Activated T-helper 17 cell treated with anti-CD3 and anti-CD28 coated beads, Interleukin-2, amount 50 U/mL, for 72 hours (primary cell): ENCODE results near the gene PTPRN2. TPM values are rescaled to one million over a fixed set of nuclear protein-coding genes. Genes with fewer than 3 reads are reported as not detected.

Source experiments
- ATAC-seq: fragments of 150-1000 bp; cut with Tn5 transposase; replicated peaks from 2 replicates; pipeline ENCODE4 v1.10.0; 2021; ENCODE audit warnings: mild to moderate bottlenecking, moderate library complexity
- H3K27ac Mint-ChIP-seq: one replicate; pipeline ENCODE4 v1.8.0; 2022; ENCODE audit warnings: mixed read lengths
- H3K27me3 Mint-ChIP-seq: one replicate; pipeline ENCODE4 v1.8.0; 2022; ENCODE audit warnings: mixed read lengths
- H3K36me3 Mint-ChIP-seq: one replicate; pipeline ENCODE4 v1.8.0; 2022; ENCODE audit warnings: low read depth, mild to moderate bottlenecking, mixed read lengths
- H3K4me1 Mint-ChIP-seq: one replicate; pipeline ENCODE4 v1.8.0; 2022; ENCODE audit warnings: mixed read lengths
- H3K4me3 Mint-ChIP-seq: one replicate; pipeline ENCODE4 v1.8.0; 2022; ENCODE audit warnings: mild to moderate bottlenecking, mixed read lengths
- H3K9me3 Mint-ChIP-seq: one replicate; pipeline ENCODE4 v1.8.0; 2022; ENCODE audit warnings: mixed read lengths
- total RNA-seq, 2 donors: library from RNA; stranded (reverse); gene quantifications; one replicate each; pipeline ENCODE4 v1.2.3, GENCODE V29; 2022

Gene PTPRN2
- total RNA-seq, 2 donors from 2014 or later: 0.48 to 1.4 TPM

GRCh38 chr7:158325530-158326381, 261.9 kb downstream of the PTPRN2 start:
- Mint-ChIP-seq H3K36me3 (no peaks in the 10 kb centered on the region), H3K27me3 (peaks cover 4% of the 10 kb centered on the region), H3K4me1 (peaks cover 10% of the 10 kb centered on the region), H3K27ac (no peak overlapping the region), H3K9me3 (peaks cover 15% of the 10 kb centered on the region), H3K4me3 (no peak overlapping the region)
- ATAC-seq: no peak

- Mint-ChIP-seq H3K9me3 (peaks cover 13% of the 10 kb centered on the region), H3K4me1 (peaks cover 10% of the 10 kb centered on the region), H3K27ac (no peak overlapping the region), H3K27me3 (peaks cover 4% of the 10 kb centered on the region), H3K36me3 (no peaks in the 10 kb centered on the region), H3K4me3 (no peak overlapping the region)
- no peak for ATAC-seq
These were observed 262.9 kb downstream of the PTPRN2 start for GRCh38 chr7:158324397-158325360.

DNA sequence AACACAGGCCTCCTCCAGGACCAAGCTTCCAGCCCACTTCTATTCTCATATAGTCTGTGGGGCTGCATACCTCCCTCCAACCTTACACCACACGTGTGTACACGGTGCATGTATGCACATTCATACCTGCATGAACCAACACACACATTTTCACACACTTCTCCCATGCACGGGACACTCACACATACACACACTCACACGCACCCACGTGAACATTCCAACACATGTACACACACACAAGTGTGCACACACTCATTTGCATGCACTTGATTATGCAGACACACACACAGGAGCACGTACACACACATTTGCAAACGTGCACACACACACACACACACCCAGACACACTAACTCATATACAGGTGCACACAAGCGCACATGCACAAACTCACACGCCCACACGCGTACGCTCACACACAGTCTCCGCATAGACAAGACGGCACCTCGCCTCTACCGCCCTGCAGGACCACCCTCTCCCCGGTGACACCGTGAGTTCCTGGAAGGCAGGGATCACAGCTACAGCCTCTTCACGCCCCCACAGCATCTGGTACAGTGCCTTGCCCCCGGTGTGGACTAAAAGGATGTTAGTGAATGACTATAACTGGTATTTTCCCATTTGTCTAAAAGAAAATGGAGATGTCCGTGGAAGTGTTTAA, 263.8 kb downstream of the PTPRN2 start:
- peaks cover 10% of the 10 kb centered on the region for H3K4me1 Mint-ChIP-seq
- H3K4me3 Mint-ChIP-seq: no peak overlapping the region
- peaks cover 4% of the 10 kb centered on the region for H3K27me3 Mint-ChIP-seq
- peaks cover 13% of the 10 kb centered on the region for H3K9me3 Mint-ChIP-seq
- no peak for ATAC-seq
- H3K36me3 Mint-ChIP-seq: no peaks in the 10 kb centered on the region
- no peak overlapping the region for H3K27ac Mint-ChIP-seq

GRCh38 chr7:158322616-158323530, 264.8 kb downstream of the PTPRN2 start:
- no peak for ATAC-seq
- Mint-ChIP-seq H3K4me3 (no peak overlapping the region), H3K9me3 (peaks cover 13% of the 10 kb centered on the region), H3K27me3 (peaks cover 4% of the 10 kb centered on the region), H3K36me3 (no peaks in the 10 kb centered on the region), H3K4me1 (peaks cover 10% of the 10 kb centered on the region), H3K27ac (no peak overlapping the region)

- Mint-ChIP-seq H3K4me3 (no peak overlapping the region), H3K27ac (no peak overlapping the region), H3K9me3 (peaks cover 8% of the 10 kb centered on the region), H3K36me3 (no peaks in the 10 kb centered on the region), H3K4me1 (peaks cover 7% of the 10 kb centered on the region), H3K27me3 (peaks cover 8% of the 10 kb centered on the region)
- no peak for ATAC-seq
These were observed 265.5 kb downstream of the PTPRN2 start for GRCh38 chr7:158321936-158322615.

DNA sequence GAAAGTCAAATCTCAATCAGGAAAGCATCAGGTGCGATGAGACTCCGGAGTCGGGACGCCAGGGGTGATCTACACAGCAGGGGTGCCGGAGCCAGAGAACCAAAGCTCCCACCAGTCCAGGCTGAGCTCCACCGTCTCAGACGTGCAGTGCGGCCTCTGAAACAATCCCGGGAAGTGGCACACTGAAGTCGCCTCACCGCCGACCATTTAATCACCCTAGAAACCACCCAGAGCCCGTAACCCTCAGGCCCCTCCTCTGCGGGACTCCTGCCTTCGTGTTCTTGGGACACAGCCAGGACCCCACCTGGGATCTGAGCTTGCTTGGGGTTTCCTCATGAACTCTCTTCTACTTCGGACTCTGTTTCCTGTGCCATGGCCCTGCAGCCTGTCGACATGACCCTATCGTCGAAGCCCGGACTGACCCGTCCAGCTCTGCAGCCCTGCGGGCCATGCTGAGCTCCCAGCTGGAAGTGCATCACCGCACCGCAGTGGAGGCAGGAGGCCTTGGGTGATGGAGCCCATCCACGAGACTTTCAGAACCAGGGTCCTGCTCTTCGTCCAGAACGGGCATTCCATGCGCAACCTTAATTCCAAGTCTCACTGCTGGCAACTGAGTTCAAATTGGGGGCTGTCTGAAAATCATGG, 266.4 kb downstream of the PTPRN2 start:
- ATAC-seq: no peak
- Mint-ChIP-seq H3K4me1 (no peaks in the 10 kb centered on the region), H3K4me3 (no peak overlapping the region), H3K36me3 (no peaks in the 10 kb centered on the region), H3K27me3 (peaks cover 8% of the 10 kb centered on the region), H3K9me3 (no peaks in the 10 kb centered on the region), H3K27ac (no peak overlapping the region)

DNA sequence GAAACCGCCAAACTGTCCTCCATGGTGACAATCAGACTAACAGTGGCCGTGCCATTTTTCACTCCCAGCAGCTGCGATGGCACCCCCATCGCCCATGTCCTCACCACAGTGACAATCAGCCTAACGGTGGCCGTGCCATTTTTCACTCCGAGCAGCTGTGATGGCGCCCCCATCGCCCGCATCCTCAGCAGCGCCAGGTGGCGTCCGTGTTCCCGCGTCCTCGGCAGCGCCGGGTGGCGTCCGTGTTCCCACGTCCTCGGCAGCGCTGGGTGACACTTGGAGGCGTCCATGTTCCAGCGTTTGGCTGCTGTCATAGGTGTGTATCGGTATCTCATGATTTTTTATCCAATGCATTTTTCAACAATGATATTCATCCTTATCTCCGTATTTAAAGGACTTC, 267.3 kb downstream of the PTPRN2 start:
- Mint-ChIP-seq H3K36me3 (no peaks in the 10 kb centered on the region), H3K27me3 (peaks cover 11% of the 10 kb centered on the region), H3K4me1 (no peaks in the 10 kb centered on the region), H3K9me3 (no peaks in the 10 kb centered on the region), H3K27ac (no peak overlapping the region), H3K4me3 (no peak overlapping the region)
- ATAC-seq: no peak

- no peak for ATAC-seq
- Mint-ChIP-seq H3K36me3 (no peaks in the 10 kb centered on the region), H3K27me3 (peaks cover 7% of the 10 kb centered on the region), H3K4me3 (no peak overlapping the region), H3K27ac (no peak overlapping the region), H3K4me1 (no peaks in the 10 kb centered on the region), H3K9me3 (no peaks in the 10 kb centered on the region)
These were observed 269.1 kb downstream of the PTPRN2 start for GRCh38 chr7:158318511-158318913.

GRCh38 chr7:158317238-158318205, 270.1 kb downstream of the PTPRN2 start:
- Mint-ChIP-seq H3K9me3 (peaks cover 1% of the 10 kb centered on the region), H3K4me3 (no peak overlapping the region), H3K27ac (no peak overlapping the region), H3K27me3 (peaks cover 7% of the 10 kb centered on the region), H3K36me3 (no peaks in the 10 kb centered on the region), H3K4me1 (peaks cover under 1% of the 10 kb centered on the region)
- ATAC-seq: no peak

- H3K9me3 Mint-ChIP-seq: peaks cover 9% of the 10 kb centered on the region
- no peak for ATAC-seq
- no peaks in the 10 kb centered on the region for H3K36me3 Mint-ChIP-seq
- peaks cover 7% of the 10 kb centered on the region for H3K27me3 Mint-ChIP-seq
- H3K4me3 Mint-ChIP-seq: no peak overlapping the region
- H3K4me1 Mint-ChIP-seq: peaks cover 5% of the 10 kb centered on the region
- no peak overlapping the region for H3K27ac Mint-ChIP-seq
These were observed 271.1 kb downstream of the PTPRN2 start for GRCh38 chr7:158316466-158317031.

DNA sequence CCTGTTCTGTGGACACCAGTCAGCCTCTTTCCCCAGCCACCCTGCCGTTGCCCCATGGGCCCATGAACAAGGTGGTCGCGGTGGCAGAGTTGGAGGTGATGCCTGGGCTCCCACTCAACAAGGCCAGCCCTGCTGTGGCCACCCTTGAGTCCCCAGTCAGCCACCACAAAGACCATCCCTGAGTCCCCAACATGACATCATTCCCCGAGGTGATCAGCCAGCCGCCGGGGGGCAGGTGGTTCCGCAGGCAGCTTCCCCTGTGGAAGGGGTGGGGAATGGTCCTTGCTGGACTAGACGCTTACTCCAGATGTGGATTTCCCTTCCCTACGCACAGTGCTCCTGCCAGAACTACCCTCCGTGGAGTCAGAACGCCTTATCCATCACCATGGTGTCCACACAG, 271.7 kb downstream of the PTPRN2 start:
- H3K4me1 Mint-ChIP-seq: peaks cover 5% of the 10 kb centered on the region
- no peaks in the 10 kb centered on the region for H3K36me3 Mint-ChIP-seq
- no peak overlapping the region for H3K27ac Mint-ChIP-seq
- peaks cover 7% of the 10 kb centered on the region for H3K27me3 Mint-ChIP-seq
- no peak overlapping the region for H3K4me3 Mint-ChIP-seq
- no peak for ATAC-seq
- peaks cover 9% of the 10 kb centered on the region for H3K9me3 Mint-ChIP-seq

DNA sequence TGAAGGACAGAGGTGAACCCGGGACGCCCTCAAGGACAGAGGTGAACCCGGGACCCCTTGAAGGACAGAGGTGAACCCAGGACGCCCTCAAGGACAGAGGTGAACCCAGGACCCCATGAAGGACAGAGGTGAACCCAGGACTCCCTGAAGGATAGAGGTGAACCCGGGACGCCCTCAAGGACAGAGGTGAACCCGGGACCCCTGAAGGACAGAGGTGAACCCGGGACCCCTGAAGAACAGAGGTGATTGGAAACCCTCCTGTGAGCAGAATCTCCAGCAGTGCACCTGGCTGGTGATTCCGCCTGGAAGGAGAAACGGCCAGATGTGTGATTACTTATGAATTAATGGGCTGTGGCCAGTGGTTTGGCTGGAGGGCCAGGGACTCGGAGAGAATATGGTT, 272.3 kb downstream of the PTPRN2 start:
- no peak overlapping the region for H3K4me3 Mint-ChIP-seq
- H3K27ac Mint-ChIP-seq: no peak overlapping the region
- H3K36me3 Mint-ChIP-seq: no peaks in the 10 kb centered on the region
- H3K4me1 Mint-ChIP-seq: peaks cover 5% of the 10 kb centered on the region
- ATAC-seq: no peak
- H3K9me3 Mint-ChIP-seq: peaks cover 9% of the 10 kb centered on the region
- H3K27me3 Mint-ChIP-seq: peaks cover 7% of the 10 kb centered on the region
